ENCODE measurements around the gene CPED1.
"Not testable (repeated sequence)": the region's sequence is repeated elsewhere in the genome, so short reads cannot be mapped to it uniquely, and the experiment has no call there.

CPED1 gene

GRCh38 chr7:121159553-121159952 is 171.0 kb downstream of the CPED1 start:
- DNase-seq = no peak

GRCh38 chr7:121160150-121161008 is 171.9 kb downstream of the CPED1 start:
- DNase-seq = no peak

GRCh38 chr7:121163699-121164098 is 175.2 kb downstream of the CPED1 start:
- no peak for DNase-seq

DNA sequence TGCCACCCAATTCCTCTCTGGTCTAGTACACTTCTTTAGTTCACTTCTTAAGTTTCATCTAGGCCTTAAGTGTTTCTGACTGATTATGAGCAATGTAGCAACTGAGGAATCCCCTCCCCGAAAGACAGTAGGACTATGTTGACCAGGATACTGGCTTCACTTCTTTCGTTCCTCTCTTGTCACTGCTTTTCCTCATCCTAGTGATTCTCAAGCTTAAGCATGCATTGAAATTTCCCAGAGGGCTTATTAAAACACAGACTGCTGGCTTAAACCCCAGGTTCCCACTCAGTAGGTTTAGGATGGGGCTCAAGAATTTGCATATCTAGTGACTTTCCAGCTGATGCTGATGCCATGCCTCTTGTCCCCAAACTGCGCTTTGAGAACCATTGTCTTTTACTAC is 175.7 kb downstream of the CPED1 start:
- DNase-seq = no peak

- DNase-seq = no peak
These were observed 178.4 kb downstream of the CPED1 start for GRCh38 chr7:121166916-121167315.

DNA sequence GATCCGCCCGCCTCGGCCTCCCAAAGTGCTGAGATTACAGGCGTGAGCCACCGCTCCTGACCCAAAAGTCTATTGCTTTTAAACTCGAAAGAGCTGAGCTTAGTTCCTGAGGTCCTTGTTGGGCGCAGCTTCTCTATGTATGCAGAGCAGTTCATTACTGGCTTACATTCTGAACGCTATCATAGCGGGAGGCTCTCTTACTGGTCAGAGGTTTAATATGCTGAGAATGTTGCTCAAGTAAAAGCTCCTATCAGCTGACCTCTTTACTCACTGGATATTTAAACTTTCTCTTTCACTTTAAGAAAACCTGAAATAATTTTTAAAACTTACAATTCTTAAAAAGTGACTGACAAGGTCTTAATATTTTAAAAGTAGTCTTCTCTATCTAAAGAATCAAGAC is 179.5 kb downstream of the CPED1 start:
- DNase-seq = no peak

DNA sequence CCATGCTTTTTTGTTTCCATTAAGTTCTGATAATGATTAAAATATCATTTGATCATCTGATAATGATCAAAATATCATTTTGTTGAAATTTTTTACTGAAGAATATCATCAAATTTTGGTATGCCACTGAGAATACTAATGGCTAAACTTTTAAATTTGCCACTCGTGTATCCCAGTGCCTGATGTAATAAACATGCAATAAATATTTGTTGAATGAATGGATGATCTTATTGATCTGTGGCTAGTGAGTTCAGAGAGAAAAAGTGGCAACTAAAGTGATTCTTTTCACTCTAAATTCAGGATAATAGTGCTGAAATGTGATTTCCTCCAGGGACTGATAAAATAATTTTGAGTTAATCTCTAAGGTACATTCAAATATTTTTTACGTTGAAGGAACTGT is 181.0 kb downstream of the CPED1 start:
- DNase-seq = no peak

DNA sequence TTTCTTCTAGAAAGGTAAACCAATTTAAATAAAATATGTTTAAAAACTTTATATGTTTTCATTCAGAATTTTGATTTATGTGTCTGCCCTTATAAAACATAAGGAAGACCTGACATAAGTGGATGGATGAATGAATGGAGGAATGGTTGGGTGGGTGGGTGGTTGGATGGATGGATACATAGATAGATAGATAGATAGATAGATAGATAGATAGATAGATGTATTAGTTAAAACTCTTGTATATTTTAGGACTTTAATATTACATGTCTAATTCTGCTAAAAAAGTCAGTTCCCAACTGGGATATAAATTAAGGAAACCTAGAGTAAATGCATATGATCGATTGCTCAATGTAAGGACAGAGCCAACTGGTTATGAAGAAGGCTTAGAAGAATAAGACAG is 184.0 kb downstream of the CPED1 start:
- no peak for DNase-seq

DNA sequence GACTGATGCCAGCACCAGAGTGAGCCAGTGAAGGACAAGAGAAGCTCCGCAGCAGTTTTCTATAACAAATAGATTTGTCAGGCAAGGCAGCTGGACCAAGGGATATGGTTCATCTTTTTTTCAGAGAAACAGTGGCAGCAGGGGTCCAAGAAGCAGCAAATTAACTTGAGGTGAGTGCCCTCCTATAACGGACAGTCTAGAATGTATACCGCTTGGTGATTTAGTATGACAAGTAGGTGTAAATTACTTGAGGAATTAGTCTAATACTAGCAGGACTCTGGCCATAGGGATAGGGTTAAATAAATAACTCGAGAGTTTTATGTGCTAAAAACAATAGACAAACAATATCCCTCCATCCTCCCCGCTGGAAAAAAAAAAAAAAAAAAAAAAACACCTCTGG is 187.3 kb downstream of the CPED1 start:
- no peak for DNase-seq

- no peak for DNase-seq
These were observed 189.9 kb downstream of the CPED1 start for GRCh38 chr7:121178452-121178851.

DNA sequence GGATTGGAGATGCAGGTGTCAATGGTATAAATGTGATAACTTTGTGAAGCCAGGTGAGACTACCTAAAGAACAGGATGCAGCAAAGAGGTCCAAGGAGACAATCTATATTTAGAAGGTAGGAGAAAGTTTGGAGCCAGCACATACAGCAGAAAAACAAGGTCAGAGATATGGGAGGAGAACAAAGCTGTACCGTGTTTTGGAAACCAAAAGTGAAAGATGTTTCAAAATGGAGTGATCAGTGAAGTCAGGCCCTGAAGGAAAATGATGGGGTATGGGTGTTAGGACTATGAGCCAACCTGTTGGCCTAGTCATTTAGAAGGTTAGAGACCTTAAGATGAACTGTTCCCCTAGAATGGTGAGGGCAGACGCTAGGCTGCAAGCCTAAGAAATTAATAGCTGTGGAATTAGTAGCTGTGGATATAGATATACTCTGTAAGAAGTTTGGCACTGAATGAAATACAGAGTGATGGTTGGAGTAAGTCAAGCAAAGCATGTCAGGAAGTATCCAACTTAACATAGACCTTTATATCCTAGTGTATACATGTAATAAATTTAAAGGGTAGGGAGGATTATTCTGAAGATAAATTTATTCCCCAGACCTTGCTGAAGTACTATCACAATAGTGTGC is 190.5 kb downstream of the CPED1 start:
- DNase-seq = no peak

- no peak for DNase-seq
These were observed 192.0 kb downstream of the CPED1 start for GRCh38 chr7:121180436-121181063.

GRCh38 chr7:121181357-121181756 is 192.8 kb downstream of the CPED1 start:
- no peak for DNase-seq

GRCh38 chr7:121182281-121182680 is 193.8 kb downstream of the CPED1 start:
- no peak for DNase-seq

DNA sequence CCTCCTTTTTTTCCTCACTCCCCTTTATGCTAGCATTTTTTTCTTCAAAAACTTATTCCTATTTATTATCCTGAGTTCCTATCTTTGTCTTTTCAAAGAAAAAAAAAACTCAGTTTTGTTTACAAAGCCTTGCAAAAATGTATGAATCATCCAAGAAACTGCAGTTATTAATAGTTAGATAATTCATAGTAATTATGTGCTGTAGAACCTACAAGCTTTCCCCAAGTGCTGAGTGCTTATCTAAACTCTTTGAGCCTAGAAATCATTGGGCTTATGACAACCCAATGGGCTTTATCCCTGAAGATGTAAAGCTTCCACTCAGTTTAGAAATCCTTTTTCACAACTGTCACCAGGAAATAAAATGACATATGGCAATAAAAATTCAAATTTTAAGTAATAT is 194.4 kb downstream of the CPED1 start:
- DNase-seq = no peak

- not testable (repeated sequence) for DNase-seq
These were observed 195.4 kb downstream of the CPED1 start for GRCh38 chr7:121183883-121184282.

DNA sequence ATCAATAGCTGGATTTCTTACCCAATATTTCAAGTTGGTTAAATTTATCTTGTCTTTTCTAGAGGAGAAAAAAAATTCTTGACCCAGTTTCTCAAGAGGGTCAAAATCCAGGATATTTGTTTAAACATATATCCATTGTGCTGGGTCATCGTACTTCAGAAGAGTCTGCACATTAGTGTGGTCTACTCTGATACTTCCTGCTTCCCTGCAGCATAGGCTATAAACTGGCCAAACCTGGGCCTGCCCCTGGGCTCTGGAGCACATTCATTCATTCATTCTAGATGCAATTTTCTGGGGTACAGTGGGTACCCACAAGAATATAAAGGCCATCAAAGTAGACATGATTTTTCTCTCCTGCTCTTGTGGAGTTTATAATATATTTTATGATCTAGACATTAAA is 198.2 kb downstream of the CPED1 start:
- no peak for DNase-seq

DNA sequence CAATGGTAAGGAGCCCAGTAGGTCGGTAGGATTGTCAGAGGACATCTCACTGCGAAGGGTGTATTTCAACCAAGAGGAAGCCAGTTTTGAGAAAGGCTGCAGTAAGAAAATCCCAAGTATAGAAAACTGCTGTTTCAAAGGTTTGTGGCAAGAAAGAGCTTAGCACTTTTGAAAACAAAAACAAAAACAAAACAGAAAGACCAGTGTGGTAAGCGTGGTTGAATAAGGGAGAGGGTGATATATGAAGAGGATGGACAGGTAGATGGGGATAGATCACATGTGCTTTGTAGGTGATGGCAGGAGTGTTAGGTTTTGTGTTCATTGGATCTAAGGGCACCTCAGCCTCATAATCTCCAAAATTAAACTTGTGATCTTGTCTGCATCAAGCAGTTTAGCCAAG is 198.7 kb downstream of the CPED1 start:
- no peak for DNase-seq

DNA sequence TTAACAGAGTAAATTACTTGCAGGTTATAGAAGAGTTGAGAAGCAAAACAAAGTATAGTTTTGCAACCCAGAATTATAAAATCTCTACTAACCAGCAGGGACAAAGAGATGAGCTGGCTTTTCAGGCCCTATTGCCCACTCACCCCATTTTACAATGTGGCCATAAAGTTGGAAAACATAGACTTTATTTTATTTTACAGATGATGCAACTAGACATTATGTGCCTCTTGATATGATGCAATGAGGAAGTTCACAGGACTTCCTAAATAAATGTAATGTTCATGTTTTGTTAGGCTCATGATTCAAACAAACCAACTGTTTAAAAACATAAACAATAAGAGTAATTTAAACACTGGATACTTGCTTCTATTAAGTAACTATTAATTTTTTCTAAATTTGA is 199.2 kb downstream of the CPED1 start:
- DNase-seq = no peak

DNA sequence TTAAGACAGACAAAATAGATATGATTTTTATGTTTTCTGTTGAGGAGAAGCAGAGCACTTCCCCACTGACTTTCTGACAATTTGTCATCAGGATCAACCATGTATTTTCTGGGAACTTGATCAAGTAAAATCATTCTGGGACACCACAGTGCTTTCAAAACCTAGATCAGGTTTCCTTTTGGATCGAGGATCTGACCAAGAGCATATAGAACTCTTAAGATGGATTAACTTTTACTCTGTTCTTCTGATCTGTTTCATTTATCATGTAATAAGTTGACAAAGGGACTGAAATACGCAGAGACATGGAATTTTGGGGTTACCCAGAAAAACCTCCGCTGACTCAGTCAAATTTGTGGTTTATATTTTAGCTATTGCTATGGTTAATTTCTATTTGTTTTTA is 204.3 kb downstream of the CPED1 start:
- no peak for DNase-seq

DNA sequence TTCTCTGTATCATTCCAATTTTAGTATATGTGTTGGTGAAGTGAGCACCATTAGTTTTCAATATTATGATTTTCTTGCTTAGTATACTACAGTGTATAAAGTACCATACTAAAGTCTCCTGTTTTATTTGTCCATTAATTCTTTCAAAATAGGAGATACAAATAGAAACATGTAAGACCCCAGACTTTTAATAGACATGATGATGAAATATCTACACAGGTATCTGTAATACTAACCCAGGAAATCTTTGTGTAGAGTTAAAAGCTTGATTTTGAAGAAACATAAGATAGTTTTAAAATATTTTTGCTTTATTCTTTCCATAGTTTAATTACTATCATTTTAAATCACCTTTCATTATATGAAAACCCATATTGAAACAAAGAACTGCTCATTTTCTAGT is 206.5 kb downstream of the CPED1 start:
- no peak for DNase-seq

DNA sequence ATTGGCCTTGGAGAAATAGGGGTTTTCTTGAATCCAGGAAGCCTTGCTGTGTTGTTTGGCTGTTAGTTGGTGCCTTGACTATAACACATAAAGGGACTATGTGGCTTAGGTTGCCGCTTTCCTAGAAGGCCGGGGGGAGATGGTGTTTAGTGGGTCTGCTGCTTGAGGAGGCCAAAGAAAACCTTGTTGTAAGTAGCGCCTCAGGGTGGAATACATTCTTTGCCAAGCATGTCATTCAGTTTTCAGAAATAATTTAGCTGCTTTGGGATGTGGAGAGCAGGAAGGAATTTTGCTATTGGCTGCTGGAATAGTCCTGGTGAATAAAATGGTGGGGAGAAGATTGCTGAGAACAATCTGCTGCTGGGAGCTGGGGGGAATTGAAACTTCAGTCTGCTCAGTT is 207.4 kb downstream of the CPED1 start:
- no peak for DNase-seq

DNA sequence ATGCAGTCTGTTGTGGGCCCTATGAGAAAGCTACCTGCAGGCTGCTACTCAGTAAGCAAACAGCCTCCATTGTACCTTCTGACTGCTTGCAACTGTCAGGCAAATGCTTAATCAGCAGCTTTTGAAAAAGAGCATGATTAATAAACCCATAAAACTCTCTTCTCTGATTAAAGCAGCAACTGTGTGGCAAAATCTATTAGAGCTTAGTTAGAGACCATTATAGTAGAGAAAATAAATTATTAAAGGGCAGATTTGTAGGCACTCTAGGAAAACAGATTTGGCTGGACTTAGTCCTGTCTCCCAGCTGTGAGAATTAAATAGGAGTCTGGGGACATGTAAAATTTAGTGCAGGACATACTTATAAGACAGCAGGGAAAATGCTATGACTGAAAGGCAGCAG is 207.8 kb downstream of the CPED1 start:
- no peak for DNase-seq

GRCh38 chr7:121197455-121197854 is 208.9 kb downstream of the CPED1 start:
- DNase-seq = no peak
